Panc1 (cell line): Measurements from ENCODE around the gene SPECC1L. TPM values are rescaled to one million over a fixed set of nuclear protein-coding genes. Genes with fewer than 3 reads are reported as not detected.
"Not testable (repeated sequence)": the region's sequence is repeated elsewhere in the genome, so short reads cannot be mapped to it uniquely, and the experiment has no call there.

ENCODE experiments used
- ATAC-seq: fragments of 200-7000 bp; cut with Tn5 transposase; 2 replicates; pipeline ENCODE4 v1.9.1; 2020; ENCODE audit warnings: mild to moderate bottlenecking, moderate library complexity
- BruUV-seq: library from RNA; stranded (reverse); fragments of 400-500 nt; replicated peaks from 2 replicates; lab custom pipeline; 2021; lab: Mats Ljungman, UMichigan
- CTCF ChIA-PET: fragments of 300-600 bp; sonication (Branson Sonifier 250); formaldehyde crosslinking; loops from one replicate; lab custom pipeline; 2022; ENCODE audit warnings: antibody characterized with exemption; lab: Charles Lee
- POLR2A ChIA-PET: fragments of 300-600 bp; sonication (Branson Sonifier 250); formaldehyde crosslinking; loops from one replicate; lab custom pipeline; 2022; ENCODE audit warnings: antibody characterized with exemption; lab: Charles Lee
- DNase-seq: peaks from one replicate; pipeline ENCODE4 v3.0.0-alpha.2; 2010; ENCODE audit warnings: low read depth, low spot score
- H3K27ac ChIP-seq: 2 replicates; pipeline ENCODE4 v1.5.1; 2011; ENCODE audit warnings: mild to moderate bottlenecking, low read length, inconsistent platforms
- H3K27me3 ChIP-seq: fragments of 200-500 bp; sonication (Bioruptor generic); 2 replicates; pipeline ENCODE4 v1.6.0; 2014; ENCODE audit warnings: low read length, inconsistent platforms; ENCODE audit not compliant: control insufficient read depth, insufficient read depth
- H3K36me3 ChIP-seq: fragments of 200-500 bp; sonication (Bioruptor generic); 2 replicates; pipeline ENCODE4 v1.5.1; 2014; ENCODE audit warnings: inconsistent platforms, mild to moderate bottlenecking, low read length, moderate library complexity; ENCODE audit not compliant: control insufficient read depth, insufficient read depth
- H3K4me1 ChIP-seq: 2 replicates; pipeline ENCODE4 v1.5.1; 2011; ENCODE audit warnings: inconsistent platforms, mild to moderate bottlenecking, low read length, moderate library complexity; ENCODE audit not compliant: control insufficient read depth, insufficient read depth
- H3K4me3 ChIP-seq, 2 experiments: 2 replicates each; pipeline ENCODE4 v1.5.1; 2011 to 2012; ENCODE audit warnings: low read depth in 2 of 2, low read length in 2 of 2, mild to moderate bottlenecking in 2 of 2, inconsistent platforms in 1 of 2, moderate library complexity in 1 of 2
- H3K9me3 ChIP-seq: fragments of 200-500 bp; sonication (Bioruptor generic); 2 replicates; pipeline ENCODE4 v1.5.1; 2014; ENCODE audit warnings: low read depth, mild to moderate bottlenecking, inconsistent platforms, low read length, moderate library complexity; ENCODE audit not compliant: control insufficient read depth, insufficient read depth
- CTCF ChIP-seq: fragments of 450-650 bp; IDR thresholded peaks from 2 replicates; pipeline ENCODE4 v1.5.1; 2017; ENCODE audit warnings: mild to moderate bottlenecking
- POLR2AphosphoS5 ChIP-seq: IDR thresholded peaks from 2 replicates; pipeline ENCODE4 v1.6.1; 2012; ENCODE audit warnings: mild to moderate bottlenecking, low read depth, low read length, moderate library complexity
- REST ChIP-seq, 2 experiments: IDR thresholded peaks; 2 replicates each; pipeline ENCODE4 v1.6.1; 2011 to 2012; ENCODE audit warnings: low read depth in 2 of 2, control low read depth in 1 of 2, low read length in 1 of 2, mild to moderate bottlenecking in 1 of 2, moderate library complexity in 1 of 2; ENCODE audit not compliant: insufficient read depth in 1 of 2
- SIN3A ChIP-seq: IDR thresholded peaks from 2 replicates; pipeline ENCODE4 v1.6.1; 2012; ENCODE audit warnings: low read depth, mild to moderate bottlenecking, low read length, moderate library complexity, borderline replicate concordance; ENCODE audit not compliant: insufficient read depth
- TCF7L2 ChIP-seq: IDR thresholded peaks from 2 replicates; pipeline ENCODE4 v1.6.1; 2011; ENCODE audit warnings: mild to moderate bottlenecking, low read depth, low read length, inconsistent platforms
- in situ Hi-C: cut with HindIII; loops from 2 replicates; pipeline ENCODE4 v1.10.0; 2016; ENCODE audit warnings: low sequenced_read_pairs, low pct_unique_long_range_greater_than_20kb
- intact Hi-C: fragments of 100-400 bp; cut with micrococcal nuclease; formaldehyde crosslinking; loops from one replicate; pipeline ENCODE4 v1.10.0; 2022; ENCODE audit not compliant: unreplicated experiment
- total RNA-seq: library from RNA; stranded (reverse); gene quantifications from one replicate; pipeline ENCODE4 v1.2.1, GENCODE V29; 2021; ENCODE audit not compliant: unreplicated experiment

SPECC1L gene
- total RNA-seq, 1 experiment from 2014 or later = 43.3 TPM

- POLR2A ChIA-PET = interaction anchor here (0.7 kb wide), 1 partner anchor 453 kb away, joined by 3 read pairs; no protein-coding TSS in a partner anchor
- peak overlapping the region; percentile 12; the same call in 1 of the 2 replicates for H3K27ac ChIP-seq
- DNase-seq, H3K9me3 ChIP-seq, H3K36me3 ChIP-seq, H3K4me3 ChIP-seq, intact Hi-C loops, H3K27me3 ChIP-seq, in situ Hi-C loops, ATAC-seq, H3K4me1 ChIP-seq, BruUV-seq: not testable (repeated sequence)
- CTCF ChIA-PET = interaction anchor here (1.3 kb wide), 1 partner anchor 51 kb away, joined by 3 read pairs; no protein-coding TSS in a partner anchor
These were observed 29.5 kb upstream of the SPECC1L start for GRCh38 chr22:24240985-24241692.

GRCh38 chr22:24243417-24243816 is 27.2 kb upstream of the SPECC1L start:
- in situ Hi-C loops, H3K4me3 ChIP-seq, H3K27me3 ChIP-seq, ATAC-seq, intact Hi-C loops, DNase-seq, H3K9me3 ChIP-seq, H3K36me3 ChIP-seq, BruUV-seq: not testable (repeated sequence)
- Histone ChIP-seq H3K27ac (peak overlapping the region; percentile 67), H3K4me1 (peaks cover 18% of the 10 kb centered on the region)
- POLR2A ChIA-PET = interaction anchor here (0.6 kb wide), 1 partner anchor 233 kb away, joined by 3 read pairs; no protein-coding TSS in a partner anchor
- CTCF ChIA-PET = interaction anchor here (0.6 to 1.1 kb wide), 2 partner anchors 31 to 52 kb away, joined by 3 read pairs; no protein-coding TSS in a partner anchor

GRCh38 chr22:24244144-24244787 is 26.4 kb upstream of the SPECC1L start:
- Histone ChIP-seq H3K9me3 (no peaks in the 10 kb centered on the region), H3K36me3 (no peaks in the 10 kb centered on the region), H3K4me3 (peak overlapping the region in 1 of 2 experiments; percentile 12; a peak in 1 of 4 replicates), H3K4me1 (peaks cover 18% of the 10 kb centered on the region), H3K27ac (peak overlapping the region; percentile 63), H3K27me3 (no peaks in the 10 kb centered on the region)
- intact Hi-C loops (no loop called here), in situ Hi-C loops (no loop called here)
- TF ChIP-seq CTCF (no peak), SIN3A (no peak), TCF7L2 (no peak), REST (IDR thresholded peaks at IDR 0.05; ENCODE audit: insufficient read depth in 1 of 2, low read depth in 2 of 2, low read length in 1 of 2) (no peak), POLR2AphosphoS5 (no peak)
- no peak for DNase-seq
- ATAC-seq = no peak
- BruUV-seq = no TSS peak
- ChIA-PET POLR2A (no interaction called here), CTCF (no interaction called here)

GRCh38 chr22:24245030-24245431 is 25.6 kb upstream of the SPECC1L start, which contains the start of gene GGT5:
Gene GGT5 (minus strand): TSS chr22:24245082. CDS start chr22:24244725, 357 bp downstream.
- in situ Hi-C loops, BruUV-seq, ATAC-seq, H3K9me3 ChIP-seq, intact Hi-C loops, DNase-seq, H3K36me3 ChIP-seq, H3K27me3 ChIP-seq: not testable (repeated sequence)
- peak within 1 kb of the TSS; percentile 65 for H3K27ac ChIP-seq
- POLR2A ChIA-PET = interaction anchor here (0.6 kb wide), 1 partner anchor 225 kb away, joined by 3 read pairs; no protein-coding TSS in a partner anchor
- peaks cover 18% of the 10 kb centered on the region for H3K4me1 ChIP-seq
- peak within 1 kb of the TSS in 1 of 2 experiments; percentile 12; a peak in 1 of 4 replicates for H3K4me3 ChIP-seq
- CTCF ChIA-PET = interaction anchor here (1.5 kb wide), 1 partner anchor 55 kb away, joined by 6 read pairs; no protein-coding TSS in a partner anchor
